ENCODE data around the gene LTB4R. TPM values are rescaled to one million over a fixed set of nuclear protein-coding genes. Genes with fewer than 3 reads are reported as not detected.
A peak's percentile ranks its signal among the peaks of the same experiment; 100 is the strongest.

LTB4R gene
- total and polyA plus RNA-seq, 4 donors: 0.86 to 5.0 (median 2.5) TPM

DNA sequence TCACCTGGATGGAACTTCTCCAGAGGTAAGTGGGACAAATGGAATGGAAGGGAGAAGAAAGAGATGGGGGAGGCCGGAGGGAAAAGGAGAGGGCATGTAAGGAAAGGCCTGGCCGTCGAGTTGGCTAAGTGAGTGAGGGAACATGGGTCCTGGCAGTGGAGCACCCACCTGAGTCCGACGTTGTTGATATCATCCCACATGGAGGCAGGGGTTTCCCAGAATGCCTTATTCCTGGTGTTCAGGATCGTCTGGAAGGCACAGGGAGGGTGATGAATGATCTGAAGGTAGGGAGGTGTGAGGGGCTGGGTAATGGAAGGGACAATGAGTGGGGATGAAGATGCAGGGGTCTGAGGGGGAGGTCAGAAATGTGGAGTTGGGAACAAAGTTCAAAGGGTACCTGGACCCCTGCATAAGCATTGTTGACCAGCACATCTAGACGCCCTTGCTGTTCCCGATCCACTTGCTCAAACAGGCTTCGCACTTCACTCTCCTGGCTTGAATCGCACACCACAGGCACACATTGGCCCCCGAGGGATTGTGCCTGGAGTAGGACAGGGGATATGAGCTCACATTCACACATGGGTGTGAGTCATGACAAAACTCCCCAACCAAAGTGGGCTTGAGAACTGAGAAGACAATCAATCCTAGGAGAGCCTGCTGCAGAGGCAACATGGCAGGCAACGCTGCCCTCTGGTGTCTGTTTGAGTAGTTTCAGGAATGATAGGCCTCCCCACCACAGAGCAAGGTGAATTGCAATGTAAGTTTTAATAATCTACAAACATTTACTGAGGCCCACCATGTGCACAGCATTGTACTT is 14.8 kb upstream of the LTB4R start:
- DNase-seq (ENCODE audit: low spot score): peak; percentile 58
- peaks cover 2 to 25% (median 15%) of the 10 kb centered on the region in 4 donors for H3K36me3 ChIP-seq (ENCODE audit: control insufficient read depth in 4 of 4, insufficient read depth in 3 of 4, low read depth in 1 of 4, low read length in 3 of 4)
- no peaks in the 10 kb centered on the region for H3K9me3 ChIP-seq (ENCODE audit: control insufficient read depth in 4 of 4, low read length in 3 of 4)
- no peaks in the 10 kb centered on the region for H3K27me3 ChIP-seq (ENCODE audit: control insufficient read depth in 4 of 4, insufficient read depth in 4 of 4, low read length in 3 of 4)
- peak overlapping the region in 1 of 2 donors; percentile 20 for H3K9ac ChIP-seq (ENCODE audit: low read depth in 1 of 2, low read length in 2 of 2)
- TF ChIP-seq RAD21 (IDR thresholded peaks at IDR 0.05) (peak; percentile 90 to 94), TAF1 (conservative IDR thresholded peaks at IDR 0.05) (no peak), RXRA (IDR thresholded peaks at IDR 0.05) (no peak), SP1 (IDR thresholded peaks at IDR 0.05) (no peak)
- TF ChIP-seq, protein P1, sequence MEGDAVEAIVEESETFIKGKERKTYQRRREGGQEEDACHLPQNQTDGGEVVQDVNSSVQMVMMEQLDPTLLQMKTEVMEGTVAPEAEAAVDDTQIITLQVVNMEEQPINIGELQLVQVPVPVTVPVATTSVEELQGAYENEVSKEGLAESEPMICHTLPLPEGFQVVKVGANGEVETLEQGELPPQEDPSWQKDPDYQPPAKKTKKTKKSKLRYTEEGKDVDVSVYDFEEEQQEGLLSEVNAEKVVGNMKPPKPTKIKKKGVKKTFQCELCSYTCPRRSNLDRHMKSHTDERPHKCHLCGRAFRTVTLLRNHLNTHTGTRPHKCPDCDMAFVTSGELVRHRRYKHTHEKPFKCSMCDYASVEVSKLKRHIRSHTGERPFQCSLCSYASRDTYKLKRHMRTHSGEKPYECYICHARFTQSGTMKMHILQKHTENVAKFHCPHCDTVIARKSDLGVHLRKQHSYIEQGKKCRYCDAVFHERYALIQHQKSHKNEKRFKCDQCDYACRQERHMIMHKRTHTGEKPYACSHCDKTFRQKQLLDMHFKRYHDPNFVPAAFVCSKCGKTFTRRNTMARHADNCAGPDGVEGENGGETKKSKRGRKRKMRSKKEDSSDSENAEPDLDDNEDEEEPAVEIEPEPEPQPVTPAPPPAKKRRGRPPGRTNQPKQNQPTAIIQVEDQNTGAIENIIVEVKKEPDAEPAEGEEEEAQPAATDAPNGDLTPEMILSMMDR (IDR thresholded peaks at IDR 0.05; ENCODE audit: low read depth, low read length, missing input control): peak; percentile 68
- WGBS: 59% methylated on average over 12 of the region's 12 CpGs
- H3K27ac ChIP-seq (ENCODE audit: low read depth in 1 of 2, low read length in 2 of 2): peak overlapping the region; percentile 24 to 31
- no peak overlapping the region for H3K4me3 ChIP-seq (ENCODE audit: low read depth in 1 of 3, low read length in 3 of 3)
- peaks cover 5 to 71% (median 64%) of the 10 kb centered on the region in 4 donors for H3K4me1 ChIP-seq (ENCODE audit: control insufficient read depth in 4 of 4, insufficient read depth in 4 of 4, low read length in 3 of 4)

DNA sequence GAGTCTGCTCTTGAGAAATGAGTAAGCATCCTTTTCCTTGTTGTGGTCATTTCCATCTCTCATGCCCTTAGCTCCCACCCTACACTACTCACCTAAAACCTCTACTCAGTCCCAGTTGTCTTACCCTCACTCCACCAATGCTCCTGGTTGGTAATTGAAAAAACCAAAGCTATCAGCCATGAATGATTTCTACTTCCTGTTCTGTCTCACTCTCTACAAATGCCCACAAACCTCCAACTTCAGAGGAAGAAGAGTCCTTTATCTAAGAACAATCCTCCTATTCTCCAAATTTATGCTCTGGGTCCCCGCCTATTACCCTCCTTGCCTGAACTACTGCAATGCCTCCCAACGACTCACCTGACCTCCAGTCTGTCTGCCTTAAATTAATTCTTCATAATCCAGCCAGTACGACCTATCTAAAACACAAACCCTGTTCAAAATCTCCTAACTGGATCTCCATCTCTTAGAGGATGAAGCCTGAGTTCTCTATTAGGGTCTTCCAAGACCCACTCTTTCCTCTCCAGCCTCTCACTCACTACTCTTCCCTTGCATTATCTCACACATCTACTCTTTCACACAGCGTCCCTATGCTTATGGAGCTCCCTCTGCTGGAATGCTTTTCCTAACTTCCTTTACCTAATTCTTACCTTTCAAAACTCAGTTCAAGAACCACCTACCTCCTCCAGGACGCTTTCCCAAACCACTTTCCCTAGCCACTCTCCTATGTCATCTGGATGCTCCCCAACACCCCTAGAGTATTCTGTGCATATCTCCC is 13.9 kb upstream of the LTB4R start:
- WGBS: 30% methylated on average over 5 of the region's 5 CpGs
- TF ChIP-seq RAD21 (IDR thresholded peaks at IDR 0.05): peak; percentile 63 to 71
- TF ChIP-seq, protein P1 (IDR thresholded peaks at IDR 0.05; ENCODE audit: low read depth, low read length, missing input control): peak; percentile 38
- no peak for TF ChIP-seq SP1 (IDR thresholded peaks at IDR 0.05)
- DNase-seq (ENCODE audit: low spot score): no peak
- H3K36me3 ChIP-seq (ENCODE audit: control insufficient read depth in 4 of 4, insufficient read depth in 3 of 4, low read depth in 1 of 4, low read length in 3 of 4): peaks cover 7 to 26% (median 22%) of the 10 kb centered on the region in 4 donors
- H3K9ac ChIP-seq (ENCODE audit: low read depth in 1 of 2, low read length in 2 of 2): peak overlapping the region in 1 of 2 donors; percentile 5
- H3K9me3 ChIP-seq (ENCODE audit: control insufficient read depth in 4 of 4, low read length in 3 of 4): no peaks in the 10 kb centered on the region
- H3K4me1 ChIP-seq (ENCODE audit: control insufficient read depth in 4 of 4, insufficient read depth in 4 of 4, low read length in 3 of 4): peaks cover 5 to 71% (median 60%) of the 10 kb centered on the region in 4 donors
- no peaks in the 10 kb centered on the region for H3K27me3 ChIP-seq (ENCODE audit: control insufficient read depth in 4 of 4, insufficient read depth in 4 of 4, low read length in 3 of 4)
- H3K27ac ChIP-seq (ENCODE audit: low read depth in 1 of 2, low read length in 2 of 2): peak overlapping the region; percentile 9 to 31
- H3K4me3 ChIP-seq (ENCODE audit: low read depth in 1 of 3, low read length in 3 of 3): no peak overlapping the region

DNA sequence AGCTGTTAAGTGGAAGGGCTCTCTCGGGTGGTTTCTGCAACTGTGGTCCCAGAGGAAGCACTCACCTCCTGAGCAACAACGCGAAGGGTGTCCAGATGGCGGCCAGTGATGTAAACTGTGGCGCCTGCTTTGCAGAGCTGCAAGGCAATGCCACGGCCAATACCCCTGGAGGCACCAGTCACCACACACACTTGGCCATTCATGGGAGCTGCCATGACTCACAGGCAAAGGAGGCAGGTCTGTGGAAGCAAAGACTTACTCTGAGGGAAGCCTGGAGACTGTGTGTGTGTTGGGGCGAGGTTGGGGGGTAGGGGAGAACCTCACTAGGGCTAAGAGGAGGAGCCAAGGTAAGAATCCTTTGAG is 12.4 kb upstream of the LTB4R start:
- Histone ChIP-seq H3K4me3 (ENCODE audit: low read depth in 1 of 3, low read length in 3 of 3) (peak overlapping the region; percentile 80 to 86 (median 83)), H3K9ac (ENCODE audit: low read depth in 1 of 2, low read length in 2 of 2) (peak overlapping the region; percentile 37 to 71), H3K9me3 (ENCODE audit: control insufficient read depth in 4 of 4, low read length in 3 of 4) (no peaks in the 10 kb centered on the region), H3K27me3 (ENCODE audit: control insufficient read depth in 4 of 4, insufficient read depth in 4 of 4, low read length in 3 of 4) (no peaks in the 10 kb centered on the region), H3K36me3 (ENCODE audit: control insufficient read depth in 4 of 4, insufficient read depth in 3 of 4, low read depth in 1 of 4, low read length in 3 of 4) (peaks cover 7 to 33% (median 25%) of the 10 kb centered on the region in 4 donors), H3K4me1 (ENCODE audit: control insufficient read depth in 4 of 4, insufficient read depth in 4 of 4, low read length in 3 of 4) (peaks cover 7 to 75% (median 63%) of the 10 kb centered on the region in 4 donors), H3K27ac (ENCODE audit: low read depth in 1 of 2, low read length in 2 of 2) (peak overlapping the region; percentile 90 to 94)
- DNase-seq (ENCODE audit: low spot score): no peak
- no peak for TF ChIP-seq RAD21 (IDR thresholded peaks at IDR 0.05)
- TF ChIP-seq, protein P2, sequence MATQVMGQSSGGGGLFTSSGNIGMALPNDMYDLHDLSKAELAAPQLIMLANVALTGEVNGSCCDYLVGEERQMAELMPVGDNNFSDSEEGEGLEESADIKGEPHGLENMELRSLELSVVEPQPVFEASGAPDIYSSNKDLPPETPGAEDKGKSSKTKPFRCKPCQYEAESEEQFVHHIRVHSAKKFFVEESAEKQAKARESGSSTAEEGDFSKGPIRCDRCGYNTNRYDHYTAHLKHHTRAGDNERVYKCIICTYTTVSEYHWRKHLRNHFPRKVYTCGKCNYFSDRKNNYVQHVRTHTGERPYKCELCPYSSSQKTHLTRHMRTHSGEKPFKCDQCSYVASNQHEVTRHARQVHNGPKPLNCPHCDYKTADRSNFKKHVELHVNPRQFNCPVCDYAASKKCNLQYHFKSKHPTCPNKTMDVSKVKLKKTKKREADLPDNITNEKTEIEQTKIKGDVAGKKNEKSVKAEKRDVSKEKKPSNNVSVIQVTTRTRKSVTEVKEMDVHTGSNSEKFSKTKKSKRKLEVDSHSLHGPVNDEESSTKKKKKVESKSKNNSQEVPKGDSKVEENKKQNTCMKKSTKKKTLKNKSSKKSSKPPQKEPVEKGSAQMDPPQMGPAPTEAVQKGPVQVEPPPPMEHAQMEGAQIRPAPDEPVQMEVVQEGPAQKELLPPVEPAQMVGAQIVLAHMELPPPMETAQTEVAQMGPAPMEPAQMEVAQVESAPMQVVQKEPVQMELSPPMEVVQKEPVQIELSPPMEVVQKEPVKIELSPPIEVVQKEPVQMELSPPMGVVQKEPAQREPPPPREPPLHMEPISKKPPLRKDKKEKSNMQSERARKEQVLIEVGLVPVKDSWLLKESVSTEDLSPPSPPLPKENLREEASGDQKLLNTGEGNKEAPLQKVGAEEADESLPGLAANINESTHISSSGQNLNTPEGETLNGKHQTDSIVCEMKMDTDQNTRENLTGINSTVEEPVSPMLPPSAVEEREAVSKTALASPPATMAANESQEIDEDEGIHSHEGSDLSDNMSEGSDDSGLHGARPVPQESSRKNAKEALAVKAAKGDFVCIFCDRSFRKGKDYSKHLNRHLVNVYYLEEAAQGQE (IDR thresholded peaks at IDR 0.05): no peak
- TF ChIP-seq TAF1 (conservative IDR thresholded peaks at IDR 0.05): no peak
- no peak for TF ChIP-seq EGR1 (IDR thresholded peaks at IDR 0.05; ENCODE audit: low read depth in 2 of 2)
- TF ChIP-seq FOXA2 (IDR thresholded peaks at IDR 0.05): no peak
- TF ChIP-seq, protein P3, sequence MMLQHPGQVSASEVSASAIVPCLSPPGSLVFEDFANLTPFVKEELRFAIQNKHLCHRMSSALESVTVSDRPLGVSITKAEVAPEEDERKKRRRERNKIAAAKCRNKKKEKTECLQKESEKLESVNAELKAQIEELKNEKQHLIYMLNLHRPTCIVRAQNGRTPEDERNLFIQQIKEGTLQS (IDR thresholded peaks at IDR 0.05): no peak
- TF ChIP-seq HNF4G (IDR thresholded peaks at IDR 0.05): no peak
- 24% methylated on average over 7 of the region's 7 CpGs for WGBS
